OCI-LY3 (cell line): Measurements from ENCODE around the gene MANEAL.

Experiments used
- H2AFZ ChIP-seq: fragments of 200-600, 300-600 bp; shearing (Covaris generic); 2 replicates; pipeline ENCODE4 v1.6.0; 2014; ENCODE audit warnings: antibody characterized with exemption, low read depth, low read length
- H3K27ac ChIP-seq: fragments of 200-600, 300-600 bp; sonication (generic); 2 replicates; pipeline ENCODE4 v1.5.1; 2014; ENCODE audit warnings: mild to moderate bottlenecking, low read length, moderate library complexity, mixed read lengths
- H3K27me3 ChIP-seq: fragments of 200-600, 300-600 bp; sonication (generic); 2 replicates; pipeline ENCODE4 v1.6.1; 2014; ENCODE audit warnings: low read depth, low read length, mixed read lengths
- H3K36me3 ChIP-seq: fragments of 200-600, 300-600 bp; sonication (generic); replicated peaks from 2 replicates; pipeline ENCODE3; 2014; ENCODE audit warnings: low read depth, low read length, mixed read lengths
- H3K4me1 ChIP-seq: fragments of 300-600, 200-600 bp; sonication (generic); 2 replicates; pipeline ENCODE4 v1.6.1; 2014; ENCODE audit warnings: low read length, mixed read lengths
- H3K4me2 ChIP-seq: fragments of 200-600, 300-600 bp; sonication (generic); 2 replicates; pipeline ENCODE4 v1.6.1; 2014; ENCODE audit warnings: low read length, mixed read lengths
- H3K4me3 ChIP-seq: fragments of 300-600, 200-600 bp; sonication (generic); 2 replicates; pipeline ENCODE4 v1.5.1; 2014; ENCODE audit warnings: antibody characterized with exemption, mild to moderate bottlenecking, low read length, moderate library complexity
- H3K79me2 ChIP-seq: fragments of 300-600, 200-600 bp; shearing (Covaris generic); 2 replicates; pipeline ENCODE4 v1.6.1; 2014; ENCODE audit warnings: mild to moderate bottlenecking, low read length, mixed read lengths
- H3K9ac ChIP-seq: fragments of 300-600, 200-600 bp; shearing (Covaris generic); 2 replicates; pipeline ENCODE4 v1.6.0; 2014; ENCODE audit warnings: mild to moderate bottlenecking, low read length, moderate library complexity
- H3K9me3 ChIP-seq: fragments of 200-600, 300-600 bp; shearing (Covaris generic); 2 replicates; pipeline ENCODE4 v1.6.1; 2014; ENCODE audit warnings: low read length, mixed read lengths; ENCODE audit not compliant: insufficient read depth
- H4K20me1 ChIP-seq: fragments of 200-600, 300-600 bp; sonication (generic); 2 replicates; pipeline ENCODE4 v1.6.1; 2016; ENCODE audit warnings: low read length, mixed read lengths; ENCODE audit not compliant: insufficient read depth
- EZH2phosphoT487 ChIP-seq: fragments of 200-600 bp; shearing (Covaris generic); IDR thresholded peaks from 2 replicates; pipeline ENCODE4 v1.6.1; 2018; ENCODE audit warnings: antibody characterized with exemption, mixed run types, low read depth
- TF ChIP-seq, protein P1 (sequence below): fragments of 200-600, 300-600 bp; sonication (generic); IDR thresholded peaks from 2 replicates; pipeline ENCODE4 v1.5.1; 2014; ENCODE audit warnings: antibody characterized with exemption, low read length, low read depth

The MANEAL gene

DNA sequence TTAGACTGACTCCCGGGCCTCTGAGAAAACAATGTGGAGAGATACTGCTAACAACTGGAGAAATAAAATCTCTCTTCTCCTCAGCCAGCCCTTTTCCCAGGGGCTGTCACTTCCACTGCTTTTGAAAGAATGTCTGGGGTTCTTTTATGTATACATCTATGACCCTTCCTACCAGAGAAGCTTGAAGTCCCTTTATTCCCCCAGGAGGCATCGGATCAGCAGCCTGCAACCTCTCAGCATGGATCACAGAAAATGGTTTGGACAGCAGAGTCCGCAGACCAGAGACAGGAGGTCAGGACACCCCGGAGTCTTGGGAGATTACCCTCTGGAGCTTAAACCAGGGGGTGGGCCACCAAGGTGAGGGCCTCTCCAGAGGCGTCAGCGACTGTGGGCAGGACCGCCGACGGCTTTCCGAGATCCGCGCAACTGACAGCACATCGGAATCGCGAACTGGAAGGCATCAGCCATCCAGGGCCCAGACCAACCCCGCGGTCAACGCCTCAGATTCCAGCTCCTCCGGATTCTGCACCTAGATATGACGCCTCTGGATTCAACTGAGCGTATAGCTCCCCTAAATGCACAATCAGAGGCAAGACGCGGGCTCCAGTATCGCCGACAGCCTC is 29.7 kb upstream of the MANEAL start:
- H4K20me1 ChIP-seq = no peaks in the 10 kb centered on the region
- no peak overlapping the region for H3K4me2 ChIP-seq
- no peaks in the 10 kb centered on the region for H3K79me2 ChIP-seq
- no peak for TF ChIP-seq EZH2phosphoT487
- TF ChIP-seq, protein P1, sequence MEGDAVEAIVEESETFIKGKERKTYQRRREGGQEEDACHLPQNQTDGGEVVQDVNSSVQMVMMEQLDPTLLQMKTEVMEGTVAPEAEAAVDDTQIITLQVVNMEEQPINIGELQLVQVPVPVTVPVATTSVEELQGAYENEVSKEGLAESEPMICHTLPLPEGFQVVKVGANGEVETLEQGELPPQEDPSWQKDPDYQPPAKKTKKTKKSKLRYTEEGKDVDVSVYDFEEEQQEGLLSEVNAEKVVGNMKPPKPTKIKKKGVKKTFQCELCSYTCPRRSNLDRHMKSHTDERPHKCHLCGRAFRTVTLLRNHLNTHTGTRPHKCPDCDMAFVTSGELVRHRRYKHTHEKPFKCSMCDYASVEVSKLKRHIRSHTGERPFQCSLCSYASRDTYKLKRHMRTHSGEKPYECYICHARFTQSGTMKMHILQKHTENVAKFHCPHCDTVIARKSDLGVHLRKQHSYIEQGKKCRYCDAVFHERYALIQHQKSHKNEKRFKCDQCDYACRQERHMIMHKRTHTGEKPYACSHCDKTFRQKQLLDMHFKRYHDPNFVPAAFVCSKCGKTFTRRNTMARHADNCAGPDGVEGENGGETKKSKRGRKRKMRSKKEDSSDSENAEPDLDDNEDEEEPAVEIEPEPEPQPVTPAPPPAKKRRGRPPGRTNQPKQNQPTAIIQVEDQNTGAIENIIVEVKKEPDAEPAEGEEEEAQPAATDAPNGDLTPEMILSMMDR = no peak
- H3K4me1 ChIP-seq = peaks cover 6% of the 10 kb centered on the region
- H3K27ac ChIP-seq = no peak overlapping the region
- H3K9me3 ChIP-seq = no peaks in the 10 kb centered on the region
- no peak overlapping the region for H2AFZ ChIP-seq
- no peak overlapping the region for H3K4me3 ChIP-seq
- H3K9ac ChIP-seq = no peak overlapping the region
- H3K27me3 ChIP-seq = peaks cover 16% of the 10 kb centered on the region
- no peaks in the 10 kb centered on the region for H3K36me3 ChIP-seq

DNA sequence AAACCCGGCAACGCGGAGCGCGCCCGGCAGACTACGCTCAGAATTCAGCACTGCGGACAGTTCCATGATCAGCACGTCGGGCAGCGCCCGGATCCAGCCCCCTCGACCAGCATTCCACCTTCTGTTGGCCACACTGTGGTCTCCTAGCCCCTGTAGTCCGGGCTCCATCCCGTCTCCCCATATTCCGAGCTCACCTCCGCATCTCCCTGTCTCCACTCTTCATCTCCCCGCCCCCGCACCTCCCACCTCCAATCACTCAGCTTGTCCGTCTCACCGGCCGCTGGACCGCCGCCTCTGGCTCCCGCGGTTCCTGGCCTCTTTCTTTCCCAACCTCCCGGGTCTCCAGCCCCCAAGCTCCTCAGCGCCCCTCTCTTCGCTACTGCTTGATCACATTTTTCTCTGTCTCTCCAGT is 29.2 kb upstream of the MANEAL start:
- Histone ChIP-seq H3K4me2 (no peak overlapping the region), H3K4me3 (no peak overlapping the region), H3K27ac (no peak overlapping the region), H3K9me3 (no peaks in the 10 kb centered on the region), H3K27me3 (peaks cover 19% of the 10 kb centered on the region), H2AFZ (no peak overlapping the region), H3K36me3 (no peaks in the 10 kb centered on the region), H3K4me1 (peaks cover 6% of the 10 kb centered on the region), H3K79me2 (no peaks in the 10 kb centered on the region), H4K20me1 (no peaks in the 10 kb centered on the region), H3K9ac (no peak overlapping the region)
- no peak for TF ChIP-seq EZH2phosphoT487
- TF ChIP-seq, protein P1 = no peak

DNA sequence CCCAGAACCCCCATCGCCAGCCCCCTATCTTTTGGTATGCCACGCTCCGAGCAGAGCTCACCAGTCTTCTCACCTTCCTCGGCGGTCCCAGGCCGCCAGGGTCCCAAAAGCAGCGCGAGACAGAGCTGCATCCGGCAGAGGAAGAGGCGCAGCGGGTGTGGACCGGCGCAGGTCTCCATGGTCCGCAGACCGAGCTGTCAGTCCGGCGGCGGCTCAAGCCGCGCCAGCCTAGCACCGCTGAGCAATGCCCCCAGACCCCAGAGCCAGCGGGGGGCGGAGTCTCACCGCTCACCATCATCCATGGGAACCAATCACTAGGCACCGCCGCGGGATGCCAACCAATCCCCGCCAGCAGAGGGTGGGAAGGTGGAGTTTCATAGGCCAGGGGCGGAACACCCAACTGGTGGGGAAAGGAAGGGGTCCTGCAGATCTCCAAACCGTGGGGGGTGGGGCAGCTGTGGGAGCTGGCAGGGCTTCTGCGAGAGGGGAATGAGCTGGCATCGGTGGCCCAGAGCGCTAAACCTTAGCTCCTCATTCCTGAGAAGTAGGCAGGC is 28.7 kb upstream of the MANEAL start, which contains the start of gene EPHA10:
Gene EPHA10, minus strand, starts transcription at position 233 of the 554 bp plus-strand sequence. Its CDS starts 54 bp downstream, at position 179.
- H3K4me1 ChIP-seq = peaks cover 6% of the 10 kb centered on the region
- H3K36me3 ChIP-seq = no peaks in the 10 kb centered on the region
- H2AFZ ChIP-seq = peak within 1 kb of the TSS; percentile 66
- H3K9me3 ChIP-seq = no peaks in the 10 kb centered on the region
- no peaks in the 10 kb centered on the region for H4K20me1 ChIP-seq
- peaks cover 22% of the 10 kb centered on the region for H3K27me3 ChIP-seq
- H3K4me3 ChIP-seq = peak within 1 kb of the TSS; percentile 84
- TF ChIP-seq, protein P1 = no peak
- TF ChIP-seq EZH2phosphoT487 = no peak
- H3K4me2 ChIP-seq = peak within 1 kb of the TSS; percentile 84
- no peaks in the 10 kb centered on the region for H3K79me2 ChIP-seq
- no peak within 1 kb of the TSS for H3K27ac ChIP-seq
- peak within 1 kb of the TSS; percentile 45 for H3K9ac ChIP-seq

DNA sequence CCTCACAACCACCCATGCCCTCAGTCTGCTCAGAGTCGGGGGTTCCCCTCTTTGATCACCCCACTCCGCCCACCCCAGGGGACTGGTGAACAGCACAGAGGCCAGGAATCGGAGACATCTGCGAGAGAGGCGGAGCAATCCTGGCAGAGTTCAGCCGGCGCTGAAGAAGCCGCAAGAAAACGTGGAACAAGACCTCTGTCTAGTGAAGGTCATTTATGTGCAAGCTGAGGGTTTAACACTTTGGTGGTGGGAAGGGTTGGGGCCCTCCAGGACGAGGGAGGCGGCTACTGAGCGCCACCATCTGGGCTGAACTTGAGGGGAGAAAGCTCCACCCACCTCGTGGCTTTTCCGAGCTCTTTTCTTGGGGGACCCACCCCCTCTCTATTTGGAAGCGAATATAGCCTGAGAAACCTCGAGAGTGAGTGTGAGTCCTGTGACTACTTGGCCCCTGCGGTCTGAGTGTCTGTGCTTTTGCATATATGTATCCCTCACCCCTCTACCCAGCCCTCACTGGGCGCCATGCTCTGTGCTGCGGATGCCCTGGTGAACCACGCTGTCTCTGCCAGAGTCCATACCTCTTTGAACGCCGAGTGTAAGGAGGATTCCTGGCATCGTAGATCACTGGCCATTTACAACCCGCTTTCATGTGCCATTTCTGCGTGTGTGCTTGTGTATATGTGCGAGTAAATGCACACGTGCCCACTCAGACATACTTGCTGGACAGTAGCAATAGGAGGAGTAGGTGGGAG is 27.6 kb upstream of the MANEAL start:
- H3K4me1 ChIP-seq = peaks cover 6% of the 10 kb centered on the region
- H2AFZ ChIP-seq = peak overlapping the region; percentile 66
- H3K27me3 ChIP-seq = peaks cover 22% of the 10 kb centered on the region
- H3K27ac ChIP-seq = no peak overlapping the region
- TF ChIP-seq, protein P1 = peak; percentile 61
- no peak for TF ChIP-seq EZH2phosphoT487
- H3K9ac ChIP-seq = peak overlapping the region; percentile 45
- H3K4me2 ChIP-seq = peak overlapping the region; percentile 84
- H3K36me3 ChIP-seq = no peaks in the 10 kb centered on the region
- no peaks in the 10 kb centered on the region for H3K9me3 ChIP-seq
- no peaks in the 10 kb centered on the region for H4K20me1 ChIP-seq
- H3K79me2 ChIP-seq = no peaks in the 10 kb centered on the region
- H3K4me3 ChIP-seq = peak overlapping the region; percentile 84
